Measurements from ENCODE around the gene UROS. TPM values are rescaled to one million over a fixed set of nuclear protein-coding genes. Genes with fewer than 3 reads are reported as not detected.

The UROS gene
- total and polyA plus RNA-seq, 2 of the 4 experiments (the other 2 are of a cell fraction) = 48.7 to 56.5 TPM

- no peaks in the 10 kb centered on the region for H3K9me3 ChIP-seq (ENCODE audit: control insufficient read depth, insufficient read depth, low read length)
- H4K91ac ChIP-seq (ENCODE audit: insufficient read depth, low read depth, low read length) = no peak overlapping the region
- H2AK5ac ChIP-seq (ENCODE audit: low read depth, low read length) = no peak overlapping the region
- no peak overlapping the region for H3K4ac ChIP-seq (ENCODE audit: low read depth, low read length)
- H3K56ac ChIP-seq (ENCODE audit: extremely low read depth, insufficient read depth, low read length) = no peak overlapping the region
- dilution Hi-C loops (cut with HindIII; ENCODE audit: low sequenced_read_pairs, unreplicated experiment) (no loop called here), in situ Hi-C loops (cut with MboI; ENCODE audit: low sequenced_read_pairs) (no loop called here), intact Hi-C loops (cut with micrococcal nuclease) (loop anchor here (5.0 kb wide), 1 partner anchor 60 kb away; no protein-coding TSS in a partner anchor)
- no peak overlapping the region for H3K4me2 ChIP-seq (ENCODE audit: low read depth, low read length)
- no peak overlapping the region for H2AK9ac ChIP-seq (replicated peaks; ENCODE audit: low read depth, low read length, poor library complexity)
- no peaks in the 10 kb centered on the region for H3K27me3 ChIP-seq (ENCODE audit: control insufficient read depth, insufficient read depth, low read length)
- peaks cover 41% of the 10 kb centered on the region for H3K36me3 ChIP-seq (ENCODE audit: control insufficient read depth, insufficient read depth, low read length)
- no peaks in the 10 kb centered on the region for H3K9me1 ChIP-seq (ENCODE audit: insufficient read depth, low read length)
- DNase-seq (peak; percentile 58), ATAC-seq (ENCODE audit: low read depth) (no peak)
- H3K18ac ChIP-seq (ENCODE audit: low read depth, low read length) = no peak overlapping the region
- no peak for TF ChIP-seq RFX5 (IDR thresholded peaks at IDR 0.05; ENCODE audit: low read depth, low read length)
- no peak for TF ChIP-seq POLR2A (IDR thresholded peaks at IDR 0.05; ENCODE audit: low read depth, low read length)
- no peak for TF ChIP-seq CEBPB (IDR thresholded peaks at IDR 0.05; ENCODE audit: low read depth, low read length)
- TF ChIP-seq, protein P1, sequence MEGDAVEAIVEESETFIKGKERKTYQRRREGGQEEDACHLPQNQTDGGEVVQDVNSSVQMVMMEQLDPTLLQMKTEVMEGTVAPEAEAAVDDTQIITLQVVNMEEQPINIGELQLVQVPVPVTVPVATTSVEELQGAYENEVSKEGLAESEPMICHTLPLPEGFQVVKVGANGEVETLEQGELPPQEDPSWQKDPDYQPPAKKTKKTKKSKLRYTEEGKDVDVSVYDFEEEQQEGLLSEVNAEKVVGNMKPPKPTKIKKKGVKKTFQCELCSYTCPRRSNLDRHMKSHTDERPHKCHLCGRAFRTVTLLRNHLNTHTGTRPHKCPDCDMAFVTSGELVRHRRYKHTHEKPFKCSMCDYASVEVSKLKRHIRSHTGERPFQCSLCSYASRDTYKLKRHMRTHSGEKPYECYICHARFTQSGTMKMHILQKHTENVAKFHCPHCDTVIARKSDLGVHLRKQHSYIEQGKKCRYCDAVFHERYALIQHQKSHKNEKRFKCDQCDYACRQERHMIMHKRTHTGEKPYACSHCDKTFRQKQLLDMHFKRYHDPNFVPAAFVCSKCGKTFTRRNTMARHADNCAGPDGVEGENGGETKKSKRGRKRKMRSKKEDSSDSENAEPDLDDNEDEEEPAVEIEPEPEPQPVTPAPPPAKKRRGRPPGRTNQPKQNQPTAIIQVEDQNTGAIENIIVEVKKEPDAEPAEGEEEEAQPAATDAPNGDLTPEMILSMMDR (conservative IDR thresholded peaks at IDR 0.05; ENCODE audit: low read depth, low read length) = no peak
- no peak for TF ChIP-seq MAFK (IDR thresholded peaks at IDR 0.05; ENCODE audit: low read depth, low read length)
- no peak for TF ChIP-seq FOS (IDR thresholded peaks at IDR 0.05; ENCODE audit: low read depth, low read length)
- TF ChIP-seq CHD1 (IDR thresholded peaks at IDR 0.05; ENCODE audit: low read depth, low read length) = no peak
- TF ChIP-seq RCOR1 (IDR thresholded peaks at IDR 0.05; ENCODE audit: insufficient replicate concordance, low read length) = no peak
- H3K9ac ChIP-seq (ENCODE audit: low read depth, low read length) = no peak overlapping the region
- no peak overlapping the region for H3K27ac ChIP-seq (ENCODE audit: insufficient read depth, low read length)
- no peak overlapping the region for H2AFZ ChIP-seq (replicated peaks; ENCODE audit: low read length, poor library complexity)
- 0 out of 4 replicates have a peak, but pooled peaks cover 0 to 1% of the 10 kb centered on the region in 2 experiments for H3K79me1 ChIP-seq (ENCODE audit: low read depth in 1 of 2, low read length in 2 of 2)
- H3K4me3 ChIP-seq (ENCODE audit: insufficient read depth, low read depth, low read length) = no peak overlapping the region
- no peak overlapping the region for H3K23ac ChIP-seq (ENCODE audit: low read depth, low read length)
- no peak overlapping the region for H4K5ac ChIP-seq (ENCODE audit: low read depth, low read length)
- no peak overlapping the region for H2BK20ac ChIP-seq (ENCODE audit: low read depth, low read length)
- no peaks in the 10 kb centered on the region for H3K4me1 ChIP-seq (ENCODE audit: control insufficient read depth, insufficient read depth, low read length)
- H2BK15ac ChIP-seq (ENCODE audit: low read depth, low read length) = no peak overlapping the region
- no peak overlapping the region for H2BK120ac ChIP-seq (ENCODE audit: low read depth, low read length)
- no peak overlapping the region for H3K14ac ChIP-seq (replicated peaks; ENCODE audit: low read depth, low read length)
- whole genome bisulfite sequencing, 2 experiments (ENCODE audit: extremely low coverage in 2 of 2, insufficient read length in 1 of 2) = no CpG with 5 or more reads among the region's 1 CpG
- no TSS peak for BruUV-seq (replicated peaks)
- no peak overlapping the region for H4K8ac ChIP-seq (ENCODE audit: low read depth in 2 of 2, low read length in 2 of 2)
- ChIA-PET POLR2A (ENCODE audit: unreplicated experiment) (interaction anchor here (0.6 kb wide), 1 partner anchor 16 kb away, joined by 7 read pairs; no protein-coding TSS in a partner anchor), CTCF (no interaction called here)
- H2BK5ac ChIP-seq (ENCODE audit: low read depth, low read length, poor library complexity, severe bottlenecking) = no peak overlapping the region
- no peaks in the 10 kb centered on the region for H4K20me1 ChIP-seq (ENCODE audit: insufficient read depth, low read length)
Observed at GRCh38 chr10:125812128-125812750, 10.8 kb downstream of the UROS start.

All from IMR-90 (cell line).